ENCODE results near the gene BRWD1.

The BRWD1 gene

DNA sequence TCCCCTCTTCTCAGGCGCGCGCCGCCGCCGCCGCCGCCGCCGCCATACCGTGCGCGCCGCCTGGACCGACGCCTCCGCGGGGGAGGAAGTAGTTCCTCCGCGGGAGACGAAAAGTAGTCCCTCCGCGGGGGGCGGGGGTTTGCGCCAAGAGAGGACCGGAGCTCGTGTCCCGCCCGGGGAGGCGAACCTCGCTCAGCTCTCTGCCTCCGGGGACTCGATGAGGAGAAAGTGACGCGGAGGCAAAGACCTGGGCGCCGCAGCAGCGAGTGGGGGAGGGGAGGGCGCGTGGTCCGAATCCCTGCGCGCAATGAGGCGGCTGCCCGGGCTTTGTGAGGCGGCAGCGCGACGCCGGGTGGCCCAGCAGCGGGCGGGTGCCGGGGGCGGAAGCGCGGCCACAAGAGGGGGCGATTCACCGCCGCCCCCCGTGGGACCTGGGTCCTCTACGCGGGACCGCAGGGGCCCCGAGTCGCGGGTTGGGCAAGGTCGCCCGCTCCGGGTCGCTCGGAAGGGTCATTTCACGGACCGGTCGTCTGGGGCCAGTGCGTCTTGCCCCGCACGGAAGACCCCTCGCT, at the start of gene BRWD1:
Gene BRWD1 (minus strand): TSS at position 62 of the 572 bp plus-strand sequence. CDS start 141 bp downstream, outside the sequence.
- DNase-seq (ENCODE audit: low read depth in 2 of 2), result peak; percentile 46 to 75

DNA sequence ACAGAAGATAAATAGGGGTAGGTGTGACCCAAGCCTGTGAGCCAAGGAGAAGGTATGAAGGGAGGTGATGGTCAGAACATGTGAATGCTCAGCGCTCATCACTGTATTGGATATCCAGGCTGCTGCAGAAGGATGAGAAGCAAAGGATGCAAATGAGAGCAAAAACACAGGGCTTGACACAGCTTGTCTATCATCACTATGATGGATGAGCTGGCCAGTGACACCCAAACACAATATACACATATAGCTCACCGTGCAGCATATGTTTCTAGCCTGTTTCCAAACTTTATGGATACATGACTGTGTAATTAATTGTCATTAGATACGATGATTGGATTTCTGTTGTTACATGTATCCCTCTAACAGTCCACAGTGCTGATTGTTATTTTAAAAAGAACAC, 49.3 kb upstream of the BRWD1 start:
- DNase-seq (ENCODE audit: low read depth in 2 of 2), result no peak

DNA sequence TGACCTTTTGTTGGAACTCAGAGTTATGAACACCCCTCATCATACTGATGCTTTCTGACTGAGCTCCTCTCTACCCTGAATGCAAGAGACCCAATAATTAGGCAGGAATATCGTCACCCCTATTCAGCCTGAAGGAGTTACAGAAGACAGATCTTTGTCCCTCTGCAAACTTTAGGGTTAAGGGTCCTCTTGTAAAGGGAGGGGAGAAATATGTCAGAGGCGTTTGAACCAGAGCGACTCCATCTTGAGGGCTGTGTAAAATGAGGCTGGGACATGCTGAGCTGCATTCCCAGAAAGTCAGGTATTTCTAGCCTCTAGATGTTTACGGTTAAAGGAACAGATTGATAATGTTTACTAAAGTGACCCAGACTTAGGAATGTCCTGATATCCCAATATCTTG, 46.0 kb upstream of the BRWD1 start:
- DNase-seq (ENCODE audit: low read depth in 2 of 2), result no peak

DNA sequence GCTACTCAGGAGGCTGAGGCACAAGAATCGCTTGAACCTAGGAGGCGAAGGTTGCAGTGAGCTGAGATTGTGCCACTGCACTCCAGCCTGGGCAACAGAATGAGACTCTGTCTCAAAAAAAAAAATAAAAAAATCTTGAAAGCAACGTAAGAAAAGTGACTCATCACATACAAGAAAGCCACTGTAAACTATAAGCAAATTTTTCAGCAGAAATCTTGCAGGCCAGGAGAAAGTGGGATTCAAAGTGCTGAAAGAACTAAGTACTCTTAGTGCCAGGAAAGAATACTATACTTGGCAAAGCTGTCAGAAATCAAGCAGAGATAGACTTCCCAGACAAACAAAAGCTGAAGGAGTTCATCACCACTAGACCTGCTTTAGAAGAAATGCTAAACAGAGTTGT, 39.9 kb upstream of the BRWD1 start:
- no peak for DNase-seq (ENCODE audit: low read depth in 2 of 2)

DNA sequence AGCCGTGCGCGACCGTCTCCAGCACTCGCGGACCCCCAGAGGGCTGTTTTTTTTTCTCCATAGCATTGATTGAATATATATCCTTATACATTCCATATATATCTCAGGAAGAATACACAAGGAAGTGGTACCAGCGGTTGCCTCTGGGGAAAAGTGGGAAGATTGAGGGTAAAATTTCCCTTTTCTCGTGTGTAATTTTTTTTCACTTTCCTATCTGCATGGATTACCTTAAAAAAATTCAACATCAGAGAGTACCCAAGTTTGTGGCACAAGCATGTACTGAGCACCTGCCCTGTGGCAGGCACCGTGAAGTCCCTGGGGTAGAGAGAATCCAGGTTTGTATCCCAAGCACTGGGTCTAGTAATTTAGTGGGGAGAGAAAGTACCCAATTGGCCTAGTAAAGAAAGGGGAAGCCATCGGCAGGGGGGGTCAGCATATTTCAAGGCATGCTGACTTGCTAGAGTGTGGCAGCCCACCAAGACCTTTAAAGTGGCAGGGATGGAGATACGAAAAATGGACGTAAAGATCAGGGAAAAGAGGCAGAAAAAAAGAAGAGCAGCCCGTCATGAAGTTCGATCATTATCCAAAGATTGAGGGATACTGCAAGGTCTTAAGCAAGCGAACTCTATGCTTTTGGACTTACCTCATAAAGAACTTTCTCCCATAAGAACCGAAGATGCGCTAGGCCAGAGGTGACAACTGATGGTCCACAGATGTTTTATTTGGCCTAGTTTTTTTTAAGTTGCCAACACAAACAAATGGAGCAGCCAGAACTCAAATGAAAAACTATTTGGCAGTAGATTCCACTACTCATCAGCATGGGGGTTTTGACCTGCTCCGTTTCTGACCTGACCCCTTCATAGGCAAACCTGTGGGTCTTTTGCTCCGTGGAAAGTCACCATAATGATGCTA, 36.9 kb upstream of the BRWD1 start:
- no peak for DNase-seq (ENCODE audit: low read depth in 2 of 2)

DNA sequence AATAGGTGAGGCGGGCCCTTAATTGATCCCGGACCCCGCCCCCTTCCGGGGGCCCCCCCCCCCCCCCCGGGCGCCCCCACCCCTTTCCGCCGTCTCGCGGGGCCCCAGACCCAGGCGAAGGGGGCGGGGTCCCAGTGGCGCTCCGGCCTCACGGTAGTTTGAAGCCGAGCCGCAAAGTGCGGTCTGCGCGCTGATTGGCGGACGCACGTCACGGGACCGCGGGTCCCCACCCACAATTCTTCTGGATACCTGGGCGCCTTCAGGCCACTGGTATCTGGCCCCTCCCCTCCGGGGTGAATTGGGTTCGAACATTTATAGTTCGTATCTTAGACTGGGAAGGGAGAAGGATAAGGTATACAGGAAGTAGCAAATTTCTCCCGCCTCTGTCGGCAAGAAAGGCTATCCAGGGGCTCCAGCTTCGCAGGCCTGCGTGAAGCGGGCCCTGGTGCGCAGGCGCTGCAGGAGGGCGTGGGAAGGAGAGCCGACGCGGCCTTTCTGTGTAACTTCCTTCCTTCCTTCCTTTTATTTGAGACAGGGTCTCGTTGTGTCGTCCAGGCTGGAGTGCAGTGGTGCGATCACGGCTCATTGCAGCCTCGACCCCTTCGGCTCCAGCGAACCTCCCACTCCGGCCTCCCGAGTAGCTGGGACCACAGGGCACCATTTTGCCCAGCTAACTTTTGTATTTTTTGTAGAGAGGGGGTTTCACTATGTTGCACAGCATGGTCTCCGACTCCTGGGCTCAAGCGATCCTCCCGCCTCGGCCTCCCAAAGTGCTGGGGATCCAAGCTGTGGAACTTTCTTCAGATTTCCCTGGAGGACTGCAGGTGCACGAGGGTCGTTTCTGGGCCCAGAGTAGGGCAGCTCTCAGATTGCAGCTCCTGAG, 36.0 kb upstream of the BRWD1 start:
- peak; percentile 93 to 97 for DNase-seq (ENCODE audit: low read depth in 2 of 2)

DNA sequence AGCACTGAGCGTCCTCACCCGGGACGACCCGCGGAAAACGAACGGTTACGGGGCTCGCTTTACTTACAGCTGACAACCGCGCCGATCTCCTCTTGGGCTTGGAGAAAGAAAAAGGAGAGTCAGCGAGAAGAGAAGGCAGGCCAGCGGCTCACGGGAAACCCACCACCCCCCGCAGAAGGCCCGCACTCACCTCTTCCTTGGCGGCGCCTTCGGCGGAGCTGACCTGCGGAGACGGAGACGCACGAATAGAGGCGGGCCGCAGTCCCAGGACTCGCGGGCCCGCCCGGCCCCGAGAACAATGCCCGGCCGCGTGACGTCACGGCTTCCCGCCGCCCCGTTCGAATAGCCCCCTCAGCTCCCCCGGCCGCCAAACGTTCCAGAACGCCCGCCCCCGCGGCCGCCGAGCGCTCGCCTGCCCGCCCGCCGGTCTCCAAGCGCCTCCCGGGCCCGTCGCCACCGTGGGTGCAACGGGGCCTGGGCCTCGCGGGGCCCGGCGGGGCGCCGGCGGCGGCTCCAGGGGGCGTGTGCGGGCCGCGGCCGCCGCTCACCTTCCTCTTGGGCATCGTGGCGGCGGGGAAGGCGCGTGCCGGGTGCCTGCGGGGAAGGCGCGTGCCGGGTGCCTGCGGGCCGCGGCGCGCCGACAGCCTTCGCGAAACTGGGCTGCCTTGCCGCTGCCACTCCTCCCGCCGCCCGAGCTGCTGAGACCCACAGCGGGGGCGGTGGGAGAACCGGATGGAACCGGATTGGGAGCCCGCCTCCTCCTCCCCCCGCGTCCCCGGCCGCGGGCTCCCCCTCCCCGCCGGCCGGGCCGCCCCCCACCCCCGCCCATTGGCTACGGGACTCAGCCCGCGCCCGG, 35.2 kb upstream of the BRWD1 start, which contains the start of gene HMGN1:
Gene HMGN1 (minus strand): TSS at position 734 of the 856 bp plus-strand sequence. CDS start 171 bp downstream, at position 563.
- peak; percentile 83 to 89 for DNase-seq (ENCODE audit: low read depth in 2 of 2)

DNA sequence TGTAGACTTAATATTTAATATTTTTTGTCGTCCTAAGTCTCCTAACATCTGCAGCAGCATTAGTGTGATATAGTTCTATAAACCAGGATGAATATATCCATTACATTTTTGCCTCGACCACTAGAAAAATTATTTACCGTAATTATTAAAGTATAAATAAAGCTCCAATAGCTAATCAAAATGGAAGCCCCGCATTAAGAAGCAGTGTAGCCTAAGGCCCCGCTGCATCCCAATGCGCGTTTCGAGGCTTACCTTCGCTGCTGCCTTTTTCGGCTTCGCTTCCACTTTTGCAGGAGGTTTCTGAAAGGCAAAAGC, 34.6 kb upstream of the BRWD1 start:
- no peak for DNase-seq (ENCODE audit: low read depth in 2 of 2)

DNA sequence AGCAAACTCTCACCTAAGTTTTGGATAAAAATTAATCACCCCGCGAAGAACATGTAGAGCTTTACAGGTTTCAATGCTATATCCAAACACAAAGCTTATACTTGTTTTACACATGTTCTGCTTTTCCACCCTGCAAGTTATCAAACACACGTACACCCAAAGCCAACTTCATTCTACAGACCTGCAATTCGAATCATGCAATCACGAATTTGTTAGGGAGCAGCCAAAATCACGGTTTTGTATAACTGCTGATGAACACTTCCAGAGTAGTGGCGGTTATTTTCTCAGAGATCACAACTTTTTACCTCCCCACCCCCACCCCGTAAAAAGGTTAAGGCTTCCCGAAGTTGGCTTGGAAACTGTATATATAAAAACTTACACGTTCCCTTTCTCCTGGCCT, 34.1 kb upstream of the BRWD1 start:
- DNase-seq (ENCODE audit: low read depth in 2 of 2), result no peak

DNA sequence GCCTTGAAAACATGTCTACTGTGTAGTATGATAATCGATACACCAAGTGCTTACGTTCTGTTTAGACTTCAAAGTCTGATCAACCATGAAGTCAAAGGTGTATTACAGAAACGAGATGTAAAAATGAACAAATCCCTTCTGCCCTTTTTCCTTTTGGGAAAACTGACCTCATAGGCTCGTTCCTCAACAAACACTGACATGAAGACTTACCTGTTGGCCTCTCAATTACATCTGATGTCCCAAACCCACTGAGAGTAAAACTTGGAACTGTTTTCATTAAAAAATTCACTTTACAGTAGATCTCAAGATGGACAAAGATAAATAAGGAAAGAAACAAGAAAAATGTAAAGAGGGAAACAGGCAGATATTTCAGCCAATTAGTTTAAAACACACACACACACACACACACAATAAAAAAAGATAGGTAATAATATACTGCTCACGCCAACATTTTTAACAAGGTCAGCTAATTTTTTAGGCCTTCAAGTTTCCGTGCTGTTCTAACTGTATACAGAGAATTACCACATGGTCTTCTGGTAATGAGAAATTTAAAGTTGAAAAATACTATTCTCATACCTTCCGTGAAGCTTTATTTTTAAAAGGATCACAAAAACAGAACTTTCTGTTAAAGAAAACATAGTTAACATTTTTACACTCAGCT, 33.4 kb upstream of the BRWD1 start:
- DNase-seq (ENCODE audit: low read depth in 2 of 2), result no peak

DNA sequence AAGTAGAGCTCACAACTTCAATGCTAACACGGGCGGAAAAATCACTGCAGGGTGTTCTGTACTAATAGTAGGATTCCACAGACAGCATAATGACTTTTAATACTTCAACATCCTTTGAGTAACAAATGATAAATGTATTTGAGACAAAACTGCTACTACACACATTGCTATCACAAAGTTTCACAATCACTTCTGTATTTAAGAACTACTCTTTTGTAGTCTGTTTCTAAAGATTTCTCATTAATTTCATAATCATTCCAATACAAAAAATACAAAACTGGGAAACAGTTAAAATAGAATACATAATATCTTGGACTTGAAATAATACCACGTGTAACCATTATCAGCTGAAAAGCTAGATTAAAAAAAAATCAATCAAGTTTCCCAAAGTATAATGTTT, 32.8 kb upstream of the BRWD1 start:
- DNase-seq (ENCODE audit: low read depth in 2 of 2), result no peak

DNA sequence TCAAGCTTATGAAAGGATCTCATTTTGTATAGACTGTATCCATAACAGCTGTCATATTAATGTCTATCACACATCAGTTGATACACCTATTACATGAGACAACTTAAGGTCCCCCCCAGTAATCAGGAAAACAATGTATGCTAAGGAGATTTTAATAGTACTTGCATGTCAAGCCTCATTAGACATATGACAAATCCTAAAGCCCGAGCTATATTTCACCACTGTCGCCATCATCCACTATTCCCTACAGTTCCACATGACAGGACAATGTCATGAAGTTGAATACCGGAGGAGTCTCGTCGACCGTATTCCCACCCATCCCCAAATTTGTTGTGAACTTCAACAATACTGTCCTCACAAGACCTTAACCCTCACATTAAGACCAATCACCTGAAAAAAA, 32.0 kb upstream of the BRWD1 start:
- no peak for DNase-seq (ENCODE audit: low read depth in 2 of 2)

DNA sequence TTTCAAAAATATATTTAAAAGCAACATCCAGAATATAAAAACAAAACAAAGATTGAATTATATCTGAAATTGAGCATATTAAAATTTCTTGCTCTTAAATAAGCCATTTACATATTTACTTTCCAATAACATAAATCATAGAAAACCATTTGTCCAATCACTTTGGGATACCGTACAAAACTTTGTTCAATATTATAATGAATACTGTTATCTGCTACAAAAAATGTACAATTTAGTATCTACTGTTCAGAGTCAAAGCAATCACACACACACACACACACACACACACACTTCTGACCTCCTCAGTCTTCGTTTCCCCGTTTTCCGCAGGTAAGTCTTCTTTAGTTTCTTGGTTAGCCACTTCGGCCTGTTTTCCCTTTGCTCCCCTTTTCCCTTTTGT, 31.4 kb upstream of the BRWD1 start:
- no peak for DNase-seq (ENCODE audit: low read depth in 2 of 2)

DNA sequence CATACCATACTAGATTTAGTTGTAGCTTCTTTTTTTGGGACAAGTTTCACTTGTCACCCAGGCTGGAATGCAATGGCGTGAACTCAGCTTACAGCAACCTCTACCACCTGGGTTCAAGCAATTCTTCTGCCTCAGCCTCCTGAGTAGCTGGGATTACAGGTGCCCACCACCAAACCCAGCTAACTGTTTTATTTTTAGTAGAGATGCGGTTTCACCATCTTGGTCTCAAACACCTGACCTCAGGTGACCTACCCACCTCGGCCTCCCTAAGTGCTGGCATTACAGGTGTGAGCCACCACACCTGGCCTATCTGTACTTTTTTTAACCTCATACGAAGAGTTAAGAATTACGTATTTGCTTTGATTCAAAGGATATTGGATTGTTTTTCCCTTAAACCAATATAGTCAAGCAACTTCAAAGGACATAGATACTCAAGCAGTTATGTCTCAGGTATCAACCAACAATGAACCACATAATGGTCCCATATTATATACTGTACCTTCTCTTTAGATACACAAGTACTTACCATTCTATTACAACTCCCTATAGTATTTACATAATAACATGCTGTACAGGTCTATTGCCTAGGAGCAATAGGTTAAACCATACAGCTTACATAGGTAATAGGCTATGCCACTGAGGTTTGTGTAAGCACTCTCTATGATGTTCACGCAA, 28.0 kb upstream of the BRWD1 start:
- no peak for DNase-seq (ENCODE audit: low read depth in 2 of 2)

DNA sequence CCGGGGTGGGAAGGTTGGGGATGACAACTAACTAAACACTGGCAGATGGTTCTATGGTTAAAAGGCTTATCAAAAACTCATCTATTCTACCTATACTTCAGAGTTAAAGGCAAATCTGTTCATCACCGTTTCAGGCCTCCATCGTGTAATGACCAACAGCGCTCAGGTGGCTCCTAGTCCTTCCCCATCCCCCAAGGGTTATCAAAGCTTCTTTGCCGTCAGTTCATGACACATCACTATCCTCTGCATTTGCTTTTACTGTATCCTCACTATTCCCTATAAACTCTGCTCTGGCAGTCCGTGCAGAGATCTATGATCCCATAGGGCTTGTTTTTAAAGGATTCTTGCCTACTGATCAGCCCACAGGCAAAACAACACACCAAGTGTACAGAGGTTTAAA, 27.3 kb upstream of the BRWD1 start:
- no peak for DNase-seq (ENCODE audit: low read depth in 2 of 2)

DNA sequence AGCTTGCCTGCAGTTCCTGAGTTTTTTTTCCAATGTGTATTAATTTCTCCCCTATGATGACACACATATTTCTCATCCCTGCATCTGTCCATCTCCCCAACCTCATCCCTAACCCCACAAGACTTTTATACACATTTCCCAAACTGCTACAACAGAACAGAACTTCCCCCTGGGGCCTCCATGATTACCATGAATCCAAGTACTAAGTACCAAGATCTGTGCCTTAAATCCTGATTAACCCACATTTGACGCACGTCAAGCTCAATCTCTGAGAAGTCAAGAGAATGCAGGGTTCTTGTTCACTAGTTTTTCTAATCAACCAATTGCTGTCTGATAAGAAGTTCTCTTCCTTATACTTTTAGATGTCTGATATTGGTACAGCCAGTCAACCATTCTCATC, 25.8 kb upstream of the BRWD1 start:
- DNase-seq (ENCODE audit: low read depth in 2 of 2), result no peak

DNA sequence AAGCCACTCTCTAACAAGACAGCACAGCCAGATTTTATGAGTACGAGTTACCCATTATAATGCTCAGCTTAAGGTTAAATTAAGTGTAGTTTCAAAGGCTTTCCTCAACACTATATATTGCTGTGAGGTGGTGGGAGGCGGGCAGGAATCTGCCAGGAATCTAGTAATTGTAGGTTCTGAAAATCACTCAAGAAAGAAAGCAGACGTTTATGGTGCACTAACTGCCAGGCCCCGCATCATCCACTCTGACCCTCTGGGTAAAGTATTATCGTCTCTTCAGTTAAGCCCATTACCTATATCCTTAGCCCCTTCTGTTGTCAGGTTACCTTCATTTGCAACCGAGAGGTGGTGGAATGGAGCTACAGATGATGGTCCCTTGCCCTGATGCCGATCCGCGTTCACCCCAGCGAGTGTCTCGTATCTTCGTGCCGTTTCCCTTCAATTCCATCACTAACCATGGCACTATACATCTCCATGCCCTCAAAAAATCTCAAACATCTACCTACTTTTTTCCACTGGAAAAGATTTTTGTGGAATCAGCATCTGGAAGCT, 23.1 kb upstream of the BRWD1 start:
- DNase-seq (ENCODE audit: low read depth in 2 of 2), result no peak

DNA sequence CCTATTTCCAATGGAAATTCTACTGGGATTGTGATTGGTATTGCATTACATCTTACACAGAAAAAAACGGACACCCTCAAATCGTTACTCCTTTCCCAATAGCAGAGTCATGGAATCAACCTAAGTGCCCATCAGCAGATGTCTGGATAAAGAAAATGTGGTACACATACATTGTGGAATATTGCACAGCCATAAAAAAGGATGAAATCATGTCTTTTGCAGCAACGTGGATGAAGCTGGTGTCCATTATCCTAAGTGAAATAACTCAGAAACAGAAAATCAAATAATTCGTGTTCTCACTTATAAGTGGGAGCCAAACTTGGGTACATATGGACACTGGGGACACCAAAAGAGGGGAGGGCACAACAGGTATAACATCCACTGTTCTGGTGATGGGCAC, 21.2 kb upstream of the BRWD1 start:
- DNase-seq (ENCODE audit: low read depth in 2 of 2), result no peak

DNA sequence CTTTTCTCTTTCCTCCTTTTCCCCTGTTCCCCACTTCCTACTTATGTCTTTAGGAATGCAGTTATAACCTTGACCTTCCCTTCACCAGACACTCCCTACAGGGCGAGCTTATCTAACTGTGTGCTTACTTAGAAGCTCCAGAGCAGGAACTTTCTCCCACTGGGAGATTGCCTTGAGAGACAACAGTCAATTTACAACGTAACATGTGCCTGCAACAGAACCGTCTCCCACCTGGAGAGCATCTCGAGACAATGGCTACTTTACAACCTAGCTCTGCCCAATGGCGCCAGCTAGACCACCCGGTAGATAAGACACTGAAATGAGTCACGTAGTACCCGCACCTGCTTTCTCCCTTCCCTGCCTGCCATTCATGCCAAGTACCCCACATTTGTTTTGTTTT, 18.7 kb upstream of the BRWD1 start:
- no peak for DNase-seq (ENCODE audit: low read depth in 2 of 2)

DNA sequence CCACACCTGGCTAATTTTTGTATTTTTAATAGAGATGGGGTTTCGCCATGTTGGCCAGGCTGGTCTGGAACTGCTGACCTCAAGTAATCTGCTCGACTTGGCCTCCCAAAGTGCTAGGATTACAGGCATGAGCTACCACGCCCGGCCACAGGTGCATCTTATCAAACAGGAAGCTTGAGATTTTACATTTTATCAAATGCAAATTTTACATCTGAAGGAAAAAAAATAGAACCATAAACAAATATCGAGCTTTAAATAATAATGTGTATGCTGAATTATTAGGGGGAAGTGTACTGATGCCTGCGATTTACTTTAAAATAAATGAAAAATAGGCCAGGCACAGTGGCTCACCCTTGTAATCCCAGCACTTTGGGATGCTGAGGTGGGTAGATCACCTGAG, 16.6 kb upstream of the BRWD1 start:
- DNase-seq (ENCODE audit: low read depth in 2 of 2), result no peak
